ENCODE results near the gene ALKBH2. TPM values are rescaled to one million over a fixed set of nuclear protein-coding genes. Genes with fewer than 3 reads are reported as not detected.

Gene ALKBH2
- polyA plus RNA-seq, 1 donor from 2014 or later, result 44.0 TPM

- H3K9me3 ChIP-seq (ENCODE audit: low read length), result no peaks in the 10 kb centered on the region
- TF ChIP-seq EP300 (conservative IDR thresholded peaks at IDR 0.05; ENCODE audit: poor library complexity, severe bottlenecking) (no peak), TAF1 (IDR thresholded peaks at IDR 0.05; ENCODE audit: low read depth) (no peak), MXI1 (conservative IDR thresholded peaks at IDR 0.05; ENCODE audit: poor library complexity, severe bottlenecking) (no peak), REST (IDR thresholded peaks at IDR 0.05; ENCODE audit: borderline replicate concordance) (no peak), EZH2 (IDR thresholded peaks at IDR 0.05; ENCODE audit: borderline replicate concordance, insufficient read depth, low read length, poor library complexity, severe bottlenecking) (no peak), POLR2AphosphoS5 (IDR thresholded peaks at IDR 0.05) (no peak), SMC3 (conservative IDR thresholded peaks at IDR 0.05; ENCODE audit: poor library complexity) (no peak), CTCF (IDR thresholded peaks at IDR 0.05; ENCODE audit: poor library complexity, severe bottlenecking) (no peak), RAD21 (conservative IDR thresholded peaks at IDR 0.05) (no peak)
- H3K27ac ChIP-seq (ENCODE audit: low read length), result peak overlapping the region; percentile 81
- peaks cover 22% of the 10 kb centered on the region for H3K79me2 ChIP-seq (replicated peaks; ENCODE audit: insufficient read depth, low read length)
- no peaks in the 10 kb centered on the region for H3K9me2 ChIP-seq (ENCODE audit: insufficient read depth, low read length)
- no peaks in the 10 kb centered on the region for H3K36me3 ChIP-seq (ENCODE audit: insufficient read depth, low read length)
- peak overlapping the region; percentile 99 for H3K4me3 ChIP-seq (ENCODE audit: low read length)
- H3K9ac ChIP-seq (ENCODE audit: low read length), result peak overlapping the region; percentile 96
- H3K4me2 ChIP-seq (ENCODE audit: low read length), result peak overlapping the region; percentile 82
- H3K27me3 ChIP-seq (ENCODE audit: insufficient read depth, low read depth, low read length), result no peaks in the 10 kb centered on the region
- no peaks in the 10 kb centered on the region for H3F3A ChIP-seq (ENCODE audit: insufficient read depth, low read length, poor library complexity, severe bottlenecking)
- H4K20me1 ChIP-seq (ENCODE audit: insufficient read depth), result no peaks in the 10 kb centered on the region
- H2AFZ ChIP-seq (ENCODE audit: low read depth, low read length), result peak overlapping the region; percentile 98
These were observed 39.7 kb downstream of the ALKBH2 start for GRCh38 chr12:109053382-109054123.

- peak within 1 kb of the TSS; percentile 95 for H3K4me2 ChIP-seq (ENCODE audit: low read length)
- H3K9ac ChIP-seq (ENCODE audit: low read length), result peak within 1 kb of the TSS; percentile 96
- H3K4me3 ChIP-seq (ENCODE audit: low read length), result peak within 1 kb of the TSS; percentile 99
- H2AFZ ChIP-seq (ENCODE audit: low read depth, low read length), result peak within 1 kb of the TSS; percentile 98
- TF ChIP-seq SMC3 (conservative IDR thresholded peaks at IDR 0.05; ENCODE audit: poor library complexity), result no peak
- TF ChIP-seq TAF1 (IDR thresholded peaks at IDR 0.05; ENCODE audit: low read depth), result peak; percentile 97
- peak; percentile 92 for TF ChIP-seq POLR2AphosphoS5 (IDR thresholded peaks at IDR 0.05)
- peak; percentile 84 for TF ChIP-seq MXI1 (conservative IDR thresholded peaks at IDR 0.05; ENCODE audit: poor library complexity, severe bottlenecking)
- TF ChIP-seq EZH2 (IDR thresholded peaks at IDR 0.05; ENCODE audit: borderline replicate concordance, insufficient read depth, low read length, poor library complexity, severe bottlenecking), result no peak
- peak; percentile 53 for TF ChIP-seq RAD21 (conservative IDR thresholded peaks at IDR 0.05)
- TF ChIP-seq EP300 (conservative IDR thresholded peaks at IDR 0.05; ENCODE audit: poor library complexity, severe bottlenecking), result peak; percentile 67
- TF ChIP-seq REST (IDR thresholded peaks at IDR 0.05; ENCODE audit: borderline replicate concordance), result peak; percentile 87
- no peak for TF ChIP-seq CTCF (IDR thresholded peaks at IDR 0.05; ENCODE audit: poor library complexity, severe bottlenecking)
- H3K36me3 ChIP-seq (ENCODE audit: insufficient read depth, low read length), result no peaks in the 10 kb centered on the region
- no peaks in the 10 kb centered on the region for H4K20me1 ChIP-seq (ENCODE audit: insufficient read depth)
- H3F3A ChIP-seq (ENCODE audit: insufficient read depth, low read length, poor library complexity, severe bottlenecking), result no peaks in the 10 kb centered on the region
- H3K27me3 ChIP-seq (ENCODE audit: insufficient read depth, low read depth, low read length), result no peaks in the 10 kb centered on the region
- H3K9me2 ChIP-seq (ENCODE audit: insufficient read depth, low read length), result no peaks in the 10 kb centered on the region
- peak within 1 kb of the TSS; percentile 81 for H3K27ac ChIP-seq (ENCODE audit: low read length)
- H3K9me3 ChIP-seq (ENCODE audit: low read length), result no peaks in the 10 kb centered on the region
- H3K79me2 ChIP-seq (replicated peaks; ENCODE audit: insufficient read depth, low read length), result peaks cover 22% of the 10 kb centered on the region
These were observed 40.6 kb downstream of the ALKBH2 start, which contains the start of gene USP30 for GRCh38 chr12:109052414-109053323. USP30 (plus strand) TSS chr12:109052576; CDS start chr12:109052679, 103 bp downstream.

Data from neural cell (in vitro differentiated cells).